HG02943 (cell line): ENCODE measurements around the gene SRRM3.
"Not testable (repeated sequence)": the region's sequence is repeated elsewhere in the genome, so short reads cannot be mapped to it uniquely, and the experiment has no call there.

ENCODE experiments used
- ATAC-seq: cut with Tn5 transposase; IDR thresholded peaks from one replicate; pipeline ENCODE4 v1.9.1; 2021; ENCODE audit warnings: mild to moderate bottlenecking, low read depth, moderate library complexity; ENCODE audit not compliant: unreplicated experiment

SRRM3 gene

GRCh38 chr7:76189276-76189675 lies 12.4 kb upstream of the SRRM3 start:
- no peak for ATAC-seq

GRCh38 chr7:76191783-76192240 lies 9.9 kb upstream of the SRRM3 start:
- ATAC-seq = no peak

GRCh38 chr7:76193466-76193865 lies 8.2 kb upstream of the SRRM3 start:
- no peak for ATAC-seq

GRCh38 chr7:76193883-76194282 lies 7.8 kb upstream of the SRRM3 start:
- ATAC-seq = no peak

- ATAC-seq = no peak
Observed at GRCh38 chr7:76196786-76197185, 4.9 kb upstream of the SRRM3 start.

GRCh38 chr7:76198202-76198601 lies 3.5 kb upstream of the SRRM3 start:
- no peak for ATAC-seq

GRCh38 chr7:76202666-76203030 lies 952 bp downstream of the SRRM3 start:
- no peak for ATAC-seq

- ATAC-seq = no peak
Observed at GRCh38 chr7:76204147-76204546, 2.5 kb downstream of the SRRM3 start.

- no peak for ATAC-seq
Observed at GRCh38 chr7:76206633-76207032, 4.9 kb downstream of the SRRM3 start.

- no peak for ATAC-seq
Observed at GRCh38 chr7:76209310-76209709, 7.6 kb downstream of the SRRM3 start.

- ATAC-seq = no peak
Observed at GRCh38 chr7:76211216-76211615, 9.5 kb downstream of the SRRM3 start.

GRCh38 chr7:76215349-76215748 lies 13.7 kb downstream of the SRRM3 start:
- not testable (repeated sequence) for ATAC-seq

GRCh38 chr7:76216381-76217082 lies 14.8 kb downstream of the SRRM3 start:
- ATAC-seq = no peak

- ATAC-seq = no peak
Observed at GRCh38 chr7:76217942-76218566, 16.4 kb downstream of the SRRM3 start.

- ATAC-seq = no peak
Observed at GRCh38 chr7:76220185-76221057, 18.7 kb downstream of the SRRM3 start.

- no peak for ATAC-seq
Observed at GRCh38 chr7:76222333-76222732, 20.6 kb downstream of the SRRM3 start.

- no peak for ATAC-seq
Observed at GRCh38 chr7:76222839-76223238, 21.1 kb downstream of the SRRM3 start.

GRCh38 chr7:76223286-76223972 lies 21.7 kb downstream of the SRRM3 start:
- ATAC-seq = no peak

- ATAC-seq = no peak
Observed at GRCh38 chr7:76224695-76225094, 23.0 kb downstream of the SRRM3 start.

- ATAC-seq = no peak
Observed at GRCh38 chr7:76225379-76225778, 23.7 kb downstream of the SRRM3 start.

GRCh38 chr7:76225951-76226350 lies 24.3 kb downstream of the SRRM3 start:
- no peak for ATAC-seq
